Tibial artery (tissue), 4 donors: Measurements from ENCODE around the gene GFOD1.

ENCODE experiments used
- DNase-seq, 2 donors: peaks; one replicate each; pipeline ENCODE4 v3.0.0-alpha.2; 2019
- H3K27ac ChIP-seq, 2 donors: fragments of 200-600 bp; sonication (generic) in 1 of 2; 1 replicate in 1 of 2; 2 replicates in 1 of 2; pipeline ENCODE4 v1.5.1; 2018 to 2019; ENCODE audit warnings: mild to moderate bottlenecking in 1 of 2
- H3K27me3 ChIP-seq, 2 donors: fragments of 200-600 bp; sonication (generic) in 1 of 2; one replicate each; pipeline versions ENCODE4 v1.5.1 to v1.6.0; 2016 to 2019
- H3K36me3 ChIP-seq, 3 donors: fragments of 200-600 bp; sonication (generic) in 2 of 3; one replicate each; pipeline ENCODE4 v1.5.1; 2016 to 2019; ENCODE audit warnings: mild to moderate bottlenecking in 2 of 3
- H3K4me1 ChIP-seq, 4 donors: fragments of 200-600 bp; sonication (generic) in 2 of 4; 1 replicate in 3 of 4; 2 replicates in 1 of 4; pipeline ENCODE4 v1.5.1; 2016 to 2019
- H3K4me3 ChIP-seq, 2 donors: fragments of 200-600 bp; sonication (generic) in 1 of 2; 1 replicate in 1 of 2; 2 replicates in 1 of 2; pipeline ENCODE4 v1.5.1; 2018 to 2019; ENCODE audit warnings: mild to moderate bottlenecking in 2 of 2
- H3K9me3 ChIP-seq, 3 donors: fragments of 200-600 bp; sonication (generic) in 1 of 3; one replicate each; pipeline ENCODE4 v1.5.1; 2016 to 2019
- intact Hi-C: fragments of 100-400 bp; cut with DNase I; formaldehyde crosslinking; loops from one replicate; pipeline ENCODE4 v1.15.0; 2023; ENCODE audit warnings: low total_unique reads
- TF ChIP-seq, protein P1 (sequence below), 2 experiments: fragments of 200-600 bp in 1 of 2; fragments of 450-650 bp in 1 of 2; IDR thresholded peaks; one replicate each; pipeline ENCODE4 v1.5.1; 2017 to 2019; ENCODE audit warnings: antibody characterized with exemption in 2 of 2, mild to moderate bottlenecking in 1 of 2, moderate library complexity in 1 of 2

The GFOD1 gene

DNA sequence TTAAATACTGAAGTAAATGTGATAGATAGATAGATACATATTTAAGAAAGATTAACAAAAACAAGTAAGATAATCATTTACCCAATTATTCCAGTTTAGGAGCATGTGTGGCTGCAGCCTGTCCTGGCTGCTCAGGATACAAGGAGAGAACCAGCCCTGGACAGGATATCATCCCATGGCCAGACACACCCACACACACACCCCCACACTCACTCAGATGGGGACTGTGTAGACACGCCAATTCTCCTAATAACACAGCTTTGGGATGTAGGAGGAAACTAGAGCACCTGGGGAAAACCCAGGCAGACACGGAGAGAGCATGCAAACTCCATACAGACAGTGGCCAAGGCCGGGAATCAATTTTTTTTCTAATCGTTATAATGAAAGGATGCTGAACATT lies 45.6 kb downstream of the GFOD1 start:
- intact Hi-C loops, result no loop called here
- Histone ChIP-seq H3K4me1 (peaks cover 0 to 63% (median 27%) of the 10 kb centered on the region in 4 donors), H3K9me3 (no peaks in the 10 kb centered on the region), H3K27ac (no peak overlapping the region), H3K27me3 (no peaks in the 10 kb centered on the region), H3K4me3 (no peak overlapping the region), H3K36me3 (no peaks in the 10 kb centered on the region)
- TF ChIP-seq, protein P1, sequence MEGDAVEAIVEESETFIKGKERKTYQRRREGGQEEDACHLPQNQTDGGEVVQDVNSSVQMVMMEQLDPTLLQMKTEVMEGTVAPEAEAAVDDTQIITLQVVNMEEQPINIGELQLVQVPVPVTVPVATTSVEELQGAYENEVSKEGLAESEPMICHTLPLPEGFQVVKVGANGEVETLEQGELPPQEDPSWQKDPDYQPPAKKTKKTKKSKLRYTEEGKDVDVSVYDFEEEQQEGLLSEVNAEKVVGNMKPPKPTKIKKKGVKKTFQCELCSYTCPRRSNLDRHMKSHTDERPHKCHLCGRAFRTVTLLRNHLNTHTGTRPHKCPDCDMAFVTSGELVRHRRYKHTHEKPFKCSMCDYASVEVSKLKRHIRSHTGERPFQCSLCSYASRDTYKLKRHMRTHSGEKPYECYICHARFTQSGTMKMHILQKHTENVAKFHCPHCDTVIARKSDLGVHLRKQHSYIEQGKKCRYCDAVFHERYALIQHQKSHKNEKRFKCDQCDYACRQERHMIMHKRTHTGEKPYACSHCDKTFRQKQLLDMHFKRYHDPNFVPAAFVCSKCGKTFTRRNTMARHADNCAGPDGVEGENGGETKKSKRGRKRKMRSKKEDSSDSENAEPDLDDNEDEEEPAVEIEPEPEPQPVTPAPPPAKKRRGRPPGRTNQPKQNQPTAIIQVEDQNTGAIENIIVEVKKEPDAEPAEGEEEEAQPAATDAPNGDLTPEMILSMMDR (IDR thresholded peaks at IDR 0.05), result no peak
- no peak for DNase-seq

DNA sequence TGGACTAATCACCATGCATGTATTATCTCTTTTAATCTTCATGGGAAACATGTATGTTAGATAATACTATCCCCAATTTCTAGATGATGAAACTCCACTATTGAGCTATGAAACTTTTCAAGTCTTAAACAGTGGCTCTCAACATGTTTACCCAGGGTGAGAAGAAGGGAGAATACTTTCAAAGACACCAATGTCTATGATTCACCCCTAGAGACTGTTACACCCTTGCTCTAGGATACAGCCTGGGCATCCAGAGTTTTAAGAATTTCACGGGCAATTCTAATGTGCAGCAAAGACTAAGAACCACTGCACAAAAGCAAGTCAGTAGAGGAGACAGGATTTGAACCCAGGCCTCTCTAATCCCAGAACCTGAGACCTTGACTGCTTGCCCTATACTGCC lies 47.8 kb downstream of the GFOD1 start:
- H3K9me3 ChIP-seq, result no peaks in the 10 kb centered on the region
- H3K4me3 ChIP-seq, result no peak overlapping the region
- peaks cover 0 to 54% (median 8%) of the 10 kb centered on the region in 4 donors for H3K4me1 ChIP-seq
- peak overlapping the region in 1 of 2 donors; percentile 55 for H3K27ac ChIP-seq
- TF ChIP-seq, protein P1 (IDR thresholded peaks at IDR 0.05), result no peak
- intact Hi-C loops, result no loop called here
- no peak for DNase-seq
- H3K36me3 ChIP-seq, result no peaks in the 10 kb centered on the region
- no peaks in the 10 kb centered on the region for H3K27me3 ChIP-seq

DNA sequence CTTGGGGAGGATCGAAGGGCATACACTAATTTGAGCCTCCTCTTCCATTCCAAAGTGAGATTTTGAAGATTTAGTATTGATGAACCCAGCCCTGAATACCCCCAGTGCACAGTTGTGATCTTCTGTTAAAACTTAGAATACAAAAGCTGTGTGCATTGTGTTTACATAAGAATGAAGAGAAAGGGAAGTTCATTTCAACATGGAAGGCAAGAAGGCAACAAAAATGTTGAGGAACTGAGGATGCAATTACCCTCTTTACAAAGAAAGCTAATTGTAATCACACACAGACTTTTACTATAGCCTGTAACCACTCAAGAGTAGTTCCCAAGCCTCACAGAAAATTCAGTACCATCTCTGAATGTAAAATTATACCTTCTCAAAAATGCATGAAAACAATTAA lies 49.3 kb downstream of the GFOD1 start:
- Histone ChIP-seq H3K9me3 (no peaks in the 10 kb centered on the region), H3K27ac (no peak overlapping the region), H3K27me3 (no peaks in the 10 kb centered on the region), H3K4me3 (no peak overlapping the region), H3K36me3 (no peaks in the 10 kb centered on the region), H3K4me1 (peaks cover 0 to 66% (median 8%) of the 10 kb centered on the region in 4 donors)
- TF ChIP-seq, protein P1 (IDR thresholded peaks at IDR 0.05), result no peak
- DNase-seq, result no peak
- intact Hi-C loops, result no loop called here

DNA sequence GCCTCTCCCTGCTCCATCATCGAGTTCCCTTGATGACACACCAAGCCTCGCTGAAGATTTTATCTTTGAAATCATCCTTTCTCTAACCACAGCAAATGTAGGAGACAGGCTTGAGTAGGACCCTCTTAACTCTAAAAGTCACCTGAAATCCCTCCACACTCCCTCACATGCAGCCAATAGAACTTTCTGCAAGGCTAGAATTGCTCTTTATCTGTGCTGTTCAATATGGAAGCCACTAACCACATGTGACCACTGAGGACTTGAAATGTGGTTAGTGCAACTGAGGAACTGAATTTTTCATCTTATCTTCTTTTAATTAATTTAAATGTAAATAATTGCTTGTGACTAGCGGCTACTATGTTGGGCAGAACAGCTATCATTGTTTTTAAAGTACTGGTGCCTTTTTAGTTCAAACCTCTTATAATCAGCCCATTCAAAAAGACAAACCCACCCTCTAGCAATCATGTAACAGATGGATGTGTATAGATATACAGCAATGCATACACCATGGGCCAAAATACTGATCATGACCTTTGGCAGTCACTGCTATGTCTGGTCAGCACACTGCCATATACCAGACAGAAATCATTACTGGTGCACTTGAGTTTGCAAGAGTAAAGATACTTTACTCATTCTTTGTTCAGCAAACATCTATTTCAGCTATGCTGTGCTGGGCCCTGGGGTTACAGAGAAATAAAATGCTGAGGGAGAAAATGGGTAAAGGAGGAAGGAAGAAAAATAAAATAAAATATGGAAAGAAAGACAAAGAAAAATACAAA lies 50.0 kb downstream of the GFOD1 start:
- H3K27ac ChIP-seq, result no peak overlapping the region
- no peaks in the 10 kb centered on the region for H3K27me3 ChIP-seq
- H3K4me3 ChIP-seq, result no peak overlapping the region
- no peaks in the 10 kb centered on the region for H3K9me3 ChIP-seq
- H3K36me3 ChIP-seq, result no peaks in the 10 kb centered on the region
- peaks cover 0 to 67% (median 9%) of the 10 kb centered on the region in 4 donors for H3K4me1 ChIP-seq
- TF ChIP-seq, protein P1 (IDR thresholded peaks at IDR 0.05), result no peak
- intact Hi-C loops, result no loop called here
- no peak for DNase-seq

DNA sequence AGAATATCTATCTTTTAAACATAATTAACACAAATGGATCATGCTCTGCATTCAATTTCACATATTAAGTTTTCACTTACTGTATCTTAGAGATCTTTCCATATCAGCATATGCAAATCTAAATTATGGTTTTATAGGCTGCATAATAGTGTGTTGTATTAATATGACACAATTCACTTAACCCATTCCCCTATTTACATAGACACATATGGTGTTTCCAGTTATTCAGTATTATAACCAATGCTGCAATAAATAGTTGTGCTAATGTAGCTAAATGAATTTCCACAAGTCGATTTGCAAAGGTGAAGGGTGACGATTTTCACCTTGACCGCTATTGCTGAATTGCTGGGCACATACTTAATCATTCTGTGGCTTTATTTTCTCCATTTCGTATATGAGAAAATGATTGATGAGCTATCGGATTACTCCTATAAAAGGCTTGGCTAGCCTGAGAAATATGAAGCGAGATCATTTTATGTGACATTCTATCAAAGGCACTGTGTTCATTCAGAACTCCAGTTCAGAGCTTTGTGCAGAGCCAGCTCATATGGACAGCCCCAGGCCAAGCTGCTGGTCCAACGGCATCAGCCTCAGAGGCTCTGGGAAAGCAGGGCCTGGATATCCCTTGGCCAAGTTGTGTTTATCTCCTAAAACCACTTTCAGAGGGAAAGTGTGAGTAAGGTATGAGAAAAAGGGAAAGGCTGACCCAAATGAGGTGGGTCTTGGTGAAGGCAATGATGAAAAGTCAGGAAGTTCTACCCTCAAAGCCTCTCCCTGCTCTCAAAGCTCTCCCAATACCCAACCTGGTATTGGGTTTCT lies 50.8 kb downstream of the GFOD1 start:
- intact Hi-C loops, result no loop called here
- H3K36me3 ChIP-seq, result no peaks in the 10 kb centered on the region
- H3K27me3 ChIP-seq, result no peaks in the 10 kb centered on the region
- H3K4me1 ChIP-seq, result peaks cover 0 to 71% (median 13%) of the 10 kb centered on the region in 4 donors
- DNase-seq, result no peak
- TF ChIP-seq, protein P1 (IDR thresholded peaks at IDR 0.05), result no peak
- no peak overlapping the region for H3K4me3 ChIP-seq
- H3K9me3 ChIP-seq, result no peaks in the 10 kb centered on the region
- H3K27ac ChIP-seq, result no peak overlapping the region
